Activated CD4-positive, CD25-positive, alpha-beta regulatory T cell treated with anti-CD3 and anti-CD28 coated beads, Interleukin-2, amount 50 U/mL, for 24 hours (primary cell): ENCODE results near the gene RNF13.
"Not testable (repeated sequence)": the region's sequence is repeated elsewhere in the genome, so short reads cannot be mapped to it uniquely, and the experiment has no call there.

ENCODE experiments used
- ATAC-seq, 2 donors: fragments of 150-1000 bp; cut with Tn5 transposase; one replicate each; pipeline ENCODE4 v1.10.0; 2021; ENCODE audit warnings: mild to moderate bottlenecking in 1 of 2, moderate library complexity in 1 of 2

The RNF13 gene

DNA sequence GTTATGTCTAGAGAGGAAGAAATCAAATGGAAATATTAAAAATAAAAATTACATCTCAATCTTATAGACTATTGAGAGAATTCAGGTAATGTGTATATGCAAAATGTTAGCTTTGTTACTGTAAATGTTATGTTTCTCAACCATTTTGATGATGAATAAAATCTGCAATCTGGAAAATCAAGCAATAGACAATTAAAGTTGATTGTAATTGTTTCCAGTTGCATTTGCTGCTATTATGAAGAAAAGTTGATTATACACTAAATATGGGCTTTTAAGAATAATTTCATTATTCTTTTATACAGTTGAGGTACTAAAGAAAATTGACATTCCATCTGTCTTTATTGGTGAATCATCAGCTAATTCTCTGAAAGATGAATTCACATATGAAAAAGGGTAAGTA, 88.8 kb downstream of the RNF13 start:
- ATAC-seq = no peak

DNA sequence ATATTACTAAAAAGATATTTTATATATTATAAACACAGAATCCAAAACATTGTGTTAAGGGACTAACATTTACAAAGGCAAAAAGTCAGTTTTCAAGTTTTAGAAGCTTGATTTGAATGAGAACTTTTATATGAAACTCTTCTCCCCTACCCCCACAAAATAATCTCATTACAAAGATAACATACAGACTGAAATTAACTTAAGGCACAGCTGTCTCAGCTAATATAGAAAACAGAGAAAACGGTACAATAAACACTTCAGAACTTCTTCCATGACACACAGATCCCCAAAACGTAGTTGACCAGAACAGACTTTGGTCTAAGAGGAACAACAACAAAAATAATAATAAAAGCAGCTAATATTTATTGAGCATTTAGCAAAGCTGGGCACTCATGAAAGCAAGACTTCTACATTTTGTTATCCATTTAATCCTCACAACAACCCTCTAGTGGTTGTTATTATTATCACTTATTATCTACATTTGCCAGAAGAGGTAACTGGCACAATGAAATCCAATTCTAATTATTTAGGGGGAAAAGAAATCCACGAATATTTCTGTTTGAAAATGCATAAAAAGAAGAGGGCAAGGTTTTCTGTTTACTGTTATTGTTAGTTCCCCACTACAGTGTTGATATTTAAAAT, 89.6 kb downstream of the RNF13 start:
- no peak for ATAC-seq

DNA sequence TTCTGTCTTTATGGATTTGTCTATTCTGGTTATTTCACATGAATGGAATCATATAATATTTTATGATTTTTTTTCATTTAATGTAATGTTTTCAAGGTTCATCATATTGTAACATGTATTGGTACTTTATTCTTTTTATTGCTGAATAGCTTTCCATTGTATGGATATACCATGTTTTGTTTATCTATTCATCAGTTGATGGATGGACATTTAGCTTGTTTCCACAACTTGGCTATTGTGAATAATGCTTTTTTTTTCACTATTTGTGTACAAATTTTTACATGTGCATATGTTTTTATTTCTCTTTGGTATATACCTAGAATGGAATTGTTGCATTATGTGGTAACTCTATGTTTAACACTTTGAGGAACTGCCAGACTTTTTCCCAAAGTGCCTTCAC, 93.0 kb downstream of the RNF13 start:
- no peak for ATAC-seq

DNA sequence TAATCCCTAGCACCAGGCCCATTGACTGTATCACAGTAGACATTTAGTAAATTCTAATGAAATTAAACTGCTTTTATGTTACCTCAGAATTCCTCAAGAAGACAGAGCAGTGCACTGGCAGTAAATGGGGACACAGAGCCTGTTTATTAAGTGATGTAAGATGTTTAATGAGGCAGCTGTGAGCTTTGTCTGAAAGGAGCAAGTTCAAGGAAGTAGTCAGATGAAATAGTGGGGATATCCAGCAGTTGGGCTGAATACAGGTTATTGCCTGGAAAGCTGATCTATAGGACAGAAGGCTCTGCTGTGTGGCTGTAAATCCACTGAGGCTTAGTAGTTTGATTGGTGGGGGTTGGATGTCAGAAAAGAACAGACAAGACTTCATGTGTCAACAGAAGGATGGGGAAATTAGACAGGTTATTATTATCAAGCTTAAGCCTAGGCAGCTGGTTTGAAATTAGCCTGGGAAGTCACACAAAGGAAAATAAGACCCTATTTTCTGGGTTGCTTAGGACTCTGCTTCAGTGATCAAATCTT, 95.5 kb downstream of the RNF13 start:
- ATAC-seq = no peak

DNA sequence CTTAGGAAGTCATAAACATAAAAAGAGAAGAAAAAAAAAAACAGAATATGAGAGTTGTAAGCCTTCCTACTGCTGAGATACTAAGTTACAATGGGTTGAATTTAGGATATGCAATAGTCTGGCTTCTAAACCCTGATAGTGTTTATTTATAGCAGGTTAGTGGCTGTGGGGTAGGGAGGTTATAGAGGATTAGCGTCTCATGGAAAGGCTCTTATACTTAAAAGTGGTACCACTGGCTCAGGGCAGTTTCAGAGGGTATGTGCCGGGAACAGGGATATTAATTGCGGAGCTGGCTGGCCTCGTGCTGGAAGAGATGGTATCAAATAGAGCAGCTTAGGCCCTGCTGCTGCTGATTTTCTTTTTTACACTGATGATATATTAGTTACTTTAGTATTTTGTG, 96.9 kb downstream of the RNF13 start:
- ATAC-seq = no peak

DNA sequence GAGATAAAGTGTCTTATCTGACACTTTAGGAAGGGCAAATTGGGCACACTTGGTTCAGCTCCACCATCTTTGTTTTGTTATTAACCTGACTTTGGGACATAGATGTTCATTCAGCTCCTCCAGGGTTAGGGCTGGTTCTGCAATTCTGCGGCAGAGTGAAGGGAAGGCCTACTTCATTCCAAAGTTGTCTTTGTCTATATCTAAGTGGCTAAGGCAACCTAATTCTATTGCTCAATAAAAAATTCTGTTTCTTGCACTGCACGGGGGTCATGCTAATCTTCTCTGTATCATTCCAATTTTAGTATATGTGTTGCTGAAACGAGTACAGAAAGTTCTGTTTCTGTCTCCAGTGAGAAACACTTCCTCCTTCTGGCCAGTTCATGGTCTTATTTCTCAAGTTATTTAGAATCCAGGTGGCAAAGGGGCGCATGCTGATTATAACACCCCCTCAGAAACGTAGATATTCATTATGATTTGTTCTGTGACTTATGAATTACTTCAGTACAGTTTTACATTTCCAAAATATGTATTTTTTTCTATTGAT, 104.2 kb downstream of the RNF13 start:
- ATAC-seq = no peak

DNA sequence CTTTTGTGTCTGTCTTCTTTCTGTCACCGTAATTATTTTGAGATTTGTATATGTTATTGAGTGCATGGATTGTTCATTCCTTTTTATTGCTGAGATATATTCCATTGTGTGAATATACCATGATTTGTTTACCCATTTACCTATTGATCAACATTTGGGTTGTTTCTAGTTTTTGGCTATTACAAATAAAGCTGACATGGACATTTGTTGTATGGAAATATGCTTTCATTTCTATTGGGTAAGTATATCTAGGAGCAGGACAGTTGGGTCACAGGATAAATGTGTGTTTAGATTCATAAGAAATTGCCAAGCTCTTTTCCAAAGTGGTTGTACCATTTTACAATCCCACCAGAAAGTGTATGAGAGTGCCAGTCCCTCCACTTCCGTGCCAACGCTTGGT, 106.5 kb downstream of the RNF13 start:
- ATAC-seq = no peak

DNA sequence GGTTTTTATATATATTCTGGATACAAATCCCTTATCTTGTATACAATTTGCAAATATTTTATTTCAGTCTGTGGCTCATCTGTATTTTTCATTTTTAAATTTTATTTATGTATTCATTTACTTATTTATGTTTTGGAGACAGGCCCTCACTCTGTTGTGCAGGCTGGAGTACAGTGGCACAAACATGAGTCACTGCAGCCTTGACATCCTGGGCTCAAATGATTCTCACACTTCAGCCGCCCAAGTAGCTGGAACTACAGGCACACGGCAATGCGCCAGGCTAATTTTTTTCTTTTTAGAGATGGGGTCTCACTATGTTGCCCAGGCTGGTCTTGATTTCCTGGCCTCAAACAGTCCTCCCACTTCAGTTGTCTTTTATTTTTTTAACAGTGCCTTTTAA, 107.1 kb downstream of the RNF13 start:
- ATAC-seq = no peak

DNA sequence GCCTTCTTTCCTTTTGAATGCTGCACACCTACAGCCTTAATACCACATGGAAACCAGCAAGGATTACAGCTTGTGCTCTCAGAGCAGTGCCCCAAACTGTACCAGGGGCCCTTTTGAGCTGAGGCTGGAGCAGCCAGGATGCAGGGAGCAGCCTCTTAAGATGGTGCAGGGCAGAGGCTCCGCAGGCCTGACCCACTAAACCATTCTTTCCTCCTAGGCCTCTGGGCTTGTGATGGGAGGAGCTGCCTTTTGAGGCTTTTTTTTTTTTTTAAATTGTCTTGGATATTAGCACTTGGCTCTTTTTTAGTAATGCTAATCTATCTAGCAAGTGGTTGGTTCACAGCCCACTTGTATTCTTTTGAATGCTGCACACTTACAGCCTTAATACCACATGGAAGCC, 120.0 kb downstream of the RNF13 start:
- no peak for ATAC-seq

DNA sequence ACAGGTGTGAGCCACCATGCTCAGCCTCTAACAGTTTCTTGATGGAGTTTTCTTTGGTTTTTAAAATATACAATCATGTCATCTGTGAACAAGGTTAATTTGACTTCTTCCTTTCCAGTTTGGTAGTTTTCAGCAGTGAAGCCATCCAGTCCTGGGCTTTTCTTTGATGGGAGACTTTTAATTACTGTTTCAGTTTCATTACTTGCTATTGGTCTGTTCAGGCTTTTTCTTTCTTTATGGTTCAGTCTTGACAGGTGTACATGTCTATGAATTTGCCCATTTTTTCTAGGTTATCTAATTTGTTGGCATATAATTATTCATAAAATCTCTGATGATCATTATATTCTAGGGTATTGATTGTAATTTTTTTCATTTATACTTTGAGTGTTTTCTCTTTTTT, 120.8 kb downstream of the RNF13 start:
- ATAC-seq = no peak

DNA sequence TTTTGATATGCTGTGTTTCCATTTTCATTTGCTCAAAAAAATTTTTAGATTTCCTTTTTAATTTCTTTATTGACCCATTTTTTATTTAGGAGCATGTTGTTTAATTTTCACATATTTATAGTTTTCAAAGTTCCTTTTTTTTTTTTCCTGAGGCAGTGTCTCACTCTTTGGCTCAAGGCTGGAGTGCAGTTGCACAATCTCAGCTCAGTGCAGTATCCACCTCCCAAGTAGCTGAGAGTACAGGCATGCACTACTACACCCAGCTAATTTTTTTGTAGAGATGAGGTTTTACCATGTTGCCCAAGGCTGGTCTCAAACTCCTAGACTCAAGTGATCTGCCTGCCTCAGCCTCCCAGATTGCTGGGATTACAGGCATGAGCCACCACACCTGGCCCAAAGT, 121.5 kb downstream of the RNF13 start:
- ATAC-seq = no peak

DNA sequence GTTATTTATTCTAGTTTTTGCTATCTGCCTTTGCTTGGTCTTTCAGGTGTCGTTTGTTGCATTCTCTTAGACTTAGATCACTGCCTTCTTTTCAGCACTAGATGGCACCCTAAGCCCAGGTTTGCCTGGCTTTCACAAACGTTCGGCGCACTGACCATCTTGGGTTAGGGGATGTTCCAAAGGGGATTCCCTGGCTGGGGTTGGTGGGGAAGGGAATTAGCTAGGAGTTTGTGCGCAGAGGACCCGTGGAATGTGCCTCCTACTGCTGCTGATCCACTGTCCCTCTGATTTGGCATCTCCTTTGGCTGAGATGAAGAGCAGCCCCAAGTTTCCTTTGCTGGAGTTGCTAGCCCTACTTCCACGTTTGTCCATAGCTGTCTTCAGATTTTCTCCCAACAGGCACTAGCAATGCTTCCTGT, 123.8 kb downstream of the RNF13 start:
- ATAC-seq = no peak

DNA sequence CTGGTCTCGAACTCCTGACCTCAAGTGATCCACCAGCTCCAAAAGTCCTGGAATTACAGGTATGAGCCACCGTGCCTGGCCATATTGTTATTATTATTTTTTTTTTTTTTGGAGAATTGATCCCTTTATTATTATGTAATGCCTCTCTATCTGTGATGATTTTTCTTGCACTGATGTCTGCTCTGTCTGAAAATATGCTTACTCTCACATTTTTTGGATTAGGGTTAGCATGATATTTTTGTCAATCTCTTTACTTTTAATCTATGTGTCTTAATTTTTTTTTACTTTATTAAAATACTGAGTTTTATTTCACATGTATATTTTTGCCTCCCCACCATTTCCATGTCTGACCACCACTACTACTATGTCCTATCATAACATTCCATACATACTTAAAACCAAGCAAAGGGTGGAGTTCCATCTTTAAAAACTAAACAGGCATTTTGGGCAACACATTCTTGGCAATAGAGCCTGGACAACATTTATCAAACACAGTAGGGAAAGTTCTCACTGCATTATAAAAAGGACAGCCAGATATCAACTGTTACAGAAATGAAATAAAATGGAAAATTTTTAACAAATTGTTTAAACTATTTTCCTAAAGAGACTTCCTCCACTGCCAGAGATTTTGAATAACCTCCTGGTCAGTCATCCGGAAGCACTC, 125.5 kb downstream of the RNF13 start:
- ATAC-seq = not testable (repeated sequence)

DNA sequence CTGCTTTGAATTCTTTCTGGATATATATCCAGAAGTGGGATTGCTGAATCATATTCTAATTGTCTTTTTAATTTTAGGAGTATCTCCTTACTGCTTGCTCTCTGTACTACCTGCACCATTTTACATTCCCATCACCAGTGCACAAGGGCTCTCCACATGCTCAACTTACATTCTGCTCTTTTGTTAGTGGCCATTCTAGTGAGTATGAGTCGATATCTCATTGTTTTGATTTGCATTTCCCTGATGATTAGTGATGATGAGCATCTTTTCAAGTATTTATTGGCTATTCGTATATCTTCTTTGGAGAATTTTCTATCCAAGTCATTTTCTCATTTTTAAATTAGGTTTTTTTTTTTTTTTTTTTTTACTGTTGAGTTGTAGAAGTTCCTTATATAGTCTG, 128.2 kb downstream of the RNF13 start:
- ATAC-seq = no peak

DNA sequence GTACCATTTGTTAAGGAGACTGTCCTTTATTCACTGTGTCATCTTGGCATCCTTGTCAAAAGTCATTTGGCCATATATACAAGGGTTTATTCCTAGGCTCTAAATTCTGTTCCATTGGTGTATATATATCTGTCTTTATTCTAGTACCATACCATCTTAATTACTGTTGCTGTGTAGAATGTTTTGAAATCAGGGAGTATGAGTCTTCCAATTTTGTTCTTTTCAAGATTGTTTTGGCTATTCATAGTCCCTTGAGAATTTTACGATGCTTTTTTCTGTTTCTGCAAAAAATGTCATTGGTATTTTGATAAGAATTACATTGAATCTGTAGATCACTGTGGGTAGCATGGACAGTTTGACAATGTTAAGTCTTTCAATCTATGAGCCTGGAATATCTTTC, 128.9 kb downstream of the RNF13 start:
- ATAC-seq = no peak

DNA sequence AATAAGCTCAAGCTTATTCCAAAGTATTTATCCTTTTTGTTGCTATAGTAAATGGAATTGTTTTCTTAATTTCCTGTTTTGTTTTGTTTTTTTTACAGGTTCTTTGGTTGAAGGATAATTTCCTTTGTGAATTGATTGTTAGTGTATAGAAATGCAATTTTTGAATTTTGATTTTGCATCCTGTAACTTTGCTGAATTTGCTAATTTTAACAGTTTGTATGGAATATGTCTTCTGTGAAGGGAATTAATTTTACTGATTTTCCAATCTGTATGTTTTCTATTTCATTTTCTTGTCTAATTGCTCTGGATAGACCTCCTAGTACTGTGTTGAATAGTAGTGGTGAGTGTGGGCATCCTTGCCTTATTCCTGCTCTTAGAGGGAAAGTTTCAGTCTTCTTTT, 129.4 kb downstream of the RNF13 start:
- ATAC-seq = no peak

DNA sequence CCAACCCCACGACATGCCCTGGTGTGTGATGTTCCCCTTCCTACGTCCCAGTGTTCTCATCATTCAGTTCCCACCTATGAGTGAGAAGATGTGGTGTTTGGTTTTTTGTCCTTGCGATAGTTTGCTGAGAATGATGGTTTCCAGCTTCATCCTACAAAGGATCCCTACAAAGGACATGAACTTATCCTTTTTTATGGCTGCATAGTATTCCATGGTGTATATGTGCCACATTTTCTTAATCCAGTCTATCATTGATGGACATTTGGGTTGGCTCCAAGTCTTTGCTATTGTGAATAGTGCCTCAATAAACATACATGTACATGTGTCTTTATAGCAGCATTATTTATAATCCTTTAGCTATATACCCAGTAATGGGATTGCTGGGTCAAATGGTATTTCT, 131.0 kb downstream of the RNF13 start:
- ATAC-seq = not testable (repeated sequence)

DNA sequence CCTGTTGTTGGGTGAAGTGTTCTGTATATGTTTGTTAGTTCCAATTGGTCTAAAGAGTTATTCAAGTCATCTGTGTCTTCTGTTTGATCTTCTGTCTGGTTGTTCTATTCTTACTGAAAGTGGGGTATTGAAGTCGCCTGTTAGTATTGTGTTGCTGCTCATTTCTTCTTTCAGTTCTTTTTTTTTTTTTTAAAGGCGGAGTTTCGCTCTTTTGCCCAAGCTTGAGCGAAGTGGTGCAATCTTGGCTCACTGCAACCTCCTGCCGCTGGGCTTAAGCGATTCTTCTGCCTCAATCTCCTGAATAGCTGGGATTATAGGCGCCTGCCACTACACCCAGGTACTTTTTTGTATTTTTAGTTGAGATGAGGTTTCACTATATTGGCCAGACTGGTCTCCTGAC, 134.2 kb downstream of the RNF13 start:
- no peak for ATAC-seq

DNA sequence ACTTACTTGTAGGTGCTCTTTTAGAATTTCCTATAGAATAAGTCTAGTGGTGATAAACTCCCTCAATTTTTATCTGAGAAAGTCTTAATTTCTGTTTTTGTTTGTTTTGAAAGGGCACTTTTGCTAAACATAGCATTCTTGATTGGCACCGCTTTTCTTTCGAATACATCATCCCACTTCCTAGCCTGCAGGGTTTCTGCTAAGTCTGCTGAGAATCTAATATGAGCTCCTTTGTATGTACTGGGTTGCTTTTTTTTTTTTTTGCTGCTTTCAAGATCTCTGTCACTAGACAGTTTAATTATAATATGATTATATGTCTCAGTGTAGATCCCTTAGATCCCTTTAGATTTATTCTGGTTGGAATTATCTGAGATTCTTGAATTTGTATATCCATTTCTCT, 136.2 kb downstream of the RNF13 start:
- ATAC-seq = no peak

DNA sequence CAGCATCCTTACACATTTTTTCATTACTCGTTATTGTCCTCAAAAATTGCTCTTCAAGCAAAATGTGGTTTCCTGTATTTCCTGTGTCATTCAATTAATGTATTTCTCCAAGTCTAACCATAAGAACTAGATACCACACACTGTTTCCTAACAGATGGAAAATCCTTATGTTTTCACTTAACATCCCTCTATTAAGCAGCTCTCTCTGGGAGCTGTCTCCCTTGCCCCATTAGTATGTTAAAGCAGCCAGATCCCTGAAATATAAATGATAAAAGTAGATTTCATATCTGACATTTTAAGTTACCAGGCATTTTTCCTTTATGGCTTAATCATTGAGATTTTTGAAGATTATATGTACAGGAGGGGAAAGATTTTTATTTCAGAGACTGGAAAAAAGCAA, 141.8 kb downstream of the RNF13 start:
- no peak for ATAC-seq

DNA sequence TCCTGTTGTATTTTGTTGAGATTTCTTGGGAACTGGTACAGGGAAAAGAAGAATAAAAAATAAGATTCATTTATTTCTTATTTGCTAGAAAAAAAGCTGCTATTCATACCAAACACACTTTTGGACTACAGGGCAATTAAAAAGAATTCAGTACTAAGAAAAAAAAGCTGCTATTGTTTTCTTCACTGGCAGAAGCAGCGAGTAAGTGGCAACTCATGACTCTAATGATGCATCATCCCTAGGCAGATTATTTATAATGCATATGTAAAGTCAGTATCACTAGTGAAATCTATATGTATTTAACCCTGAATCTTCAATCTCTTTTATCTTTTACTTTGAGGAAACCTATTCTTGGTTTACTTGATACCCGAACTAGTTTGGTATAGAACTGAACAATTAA, 142.4 kb downstream of the RNF13 start:
- ATAC-seq = no peak

DNA sequence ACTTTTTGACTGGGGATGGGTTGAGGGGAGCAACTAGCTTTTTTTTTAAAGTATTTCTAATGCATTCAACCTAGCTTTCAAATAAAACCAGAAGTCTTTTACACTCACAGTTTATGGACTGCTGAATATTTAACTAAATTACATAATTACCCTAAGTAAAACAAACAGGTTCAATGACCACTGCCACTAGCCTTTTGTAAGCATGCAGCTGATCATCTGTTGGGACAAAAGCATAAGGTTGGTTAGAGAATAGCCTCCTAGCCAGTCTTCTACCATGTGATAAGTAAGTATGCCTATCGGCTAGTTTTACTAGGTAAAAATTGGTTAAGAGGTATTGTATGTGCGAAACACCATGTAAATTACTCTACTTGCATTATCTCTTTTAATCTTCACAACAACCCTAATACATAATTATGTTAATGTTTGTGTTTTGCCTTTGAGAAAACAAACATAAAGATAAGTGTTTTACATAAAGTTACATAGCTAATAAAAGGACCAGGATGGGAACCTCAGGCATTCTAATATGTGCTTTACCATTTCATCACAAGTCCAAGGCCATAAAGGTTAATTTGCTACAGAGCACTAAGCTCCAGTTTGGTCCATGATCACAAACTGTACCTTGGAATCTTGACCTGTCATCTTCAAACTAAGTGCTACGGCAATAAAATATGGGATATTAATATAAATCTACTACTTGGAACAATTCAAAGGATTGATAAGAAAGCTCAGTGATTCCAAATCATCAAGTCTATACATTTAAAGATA, 144.5 kb downstream of the RNF13 start:
- no peak for ATAC-seq

DNA sequence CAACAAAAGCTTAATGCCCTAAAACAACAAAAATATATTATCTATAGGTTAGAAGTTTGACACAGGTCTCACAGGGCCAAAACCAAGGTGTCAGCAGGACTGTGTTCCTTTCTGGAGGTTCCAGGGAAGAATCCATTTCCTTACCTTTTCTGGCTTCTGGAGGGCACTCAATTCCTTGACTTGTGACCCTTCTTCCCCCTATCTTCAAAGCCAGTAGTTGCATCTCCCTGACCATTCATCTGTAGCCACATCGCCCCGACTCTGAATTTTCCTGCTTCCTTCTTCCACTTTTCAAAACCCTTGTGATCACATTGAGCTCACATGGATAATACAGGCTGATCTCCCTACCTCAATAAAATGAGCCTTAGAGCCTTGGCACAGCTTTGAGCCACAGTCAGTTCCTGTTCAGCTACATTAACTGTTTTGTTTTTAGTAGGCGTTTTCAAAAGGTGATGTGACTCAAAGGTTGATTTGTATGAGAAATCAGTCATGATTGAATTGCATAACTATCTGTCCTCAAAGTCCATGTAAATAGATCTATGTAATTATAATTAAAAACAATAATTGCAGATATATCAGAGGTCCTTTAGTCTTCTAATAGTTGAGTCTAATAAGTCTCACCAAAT, 145.3 kb downstream of the RNF13 start:
- ATAC-seq = peak in 1 of 2 donors; percentile 48
